ENCODE results near the gene CSMD2. TPM values are rescaled to one million over a fixed set of nuclear protein-coding genes. Genes with fewer than 3 reads are reported as not detected.

CSMD2 gene
- total and polyA plus RNA-seq, 2 of the 8 experiments (the other 6 are each of a cell fraction or from before 2014, with no cell fraction given), result 7.0 to 14.7 TPM

GRCh38 chr1:34052565-34052964, 112.5 kb downstream of the CSMD2 start:
- Histone ChIP-seq H4K5ac (ENCODE audit: insufficient read length, low read depth, low read length) (no peak overlapping the region), H3K4me3 (ENCODE audit: extremely low read depth in 1 of 4, insufficient read depth in 2 of 4, low read depth in 3 of 4, low read length in 4 of 4) (no peak overlapping the region), H3K36me3 (ENCODE audit: control insufficient read depth in 2 of 4, insufficient read depth in 4 of 4, low read length in 3 of 4) (peaks cover 0 to 14% (median 0%) of the 10 kb centered on the region in 4 experiments; a peak in 2 of 8 replicates), H3K56ac (replicated peaks; ENCODE audit: insufficient read length, low read depth, low read length) (no peak overlapping the region), H4K20me1 (replicated peaks in 1 of 2; ENCODE audit: control insufficient read depth in 1 of 2, insufficient read depth in 2 of 2, low read length in 2 of 2) (peaks cover 1 to 7% of the 10 kb centered on the region in 2 experiments), H2BK12ac (ENCODE audit: low read depth, low read length) (no peak overlapping the region), H3K9ac (replicated peaks in 1 of 4; ENCODE audit: extremely low read depth in 1 of 4, low read depth in 3 of 4, low read length in 3 of 4) (no peak overlapping the region; a peak in 1 of 7 replicates), H3K4me1 (replicated peaks in 1 of 4; ENCODE audit: control insufficient read depth in 3 of 4, insufficient read depth in 4 of 4, low read length in 3 of 4) (peaks cover 0 to 5% (median 1%) of the 10 kb centered on the region in 4 experiments; a peak in 5 of 7 replicates), H4K91ac (replicated peaks; ENCODE audit: insufficient read length, low read length) (no peak overlapping the region), H3K23ac (ENCODE audit: insufficient read length) (no peak overlapping the region), H3K4me2 (ENCODE audit: insufficient read depth in 1 of 2, low read depth in 2 of 2, low read length in 2 of 2) (no peak overlapping the region), H3K18ac (ENCODE audit: extremely low read depth, low read length) (no peak overlapping the region), H2AFZ (ENCODE audit: low read length) (no peak overlapping the region), H3K4ac (replicated peaks; ENCODE audit: insufficient read length, low read depth, low read length) (no peak overlapping the region), H2AK5ac (ENCODE audit: low read depth, low read length) (no peak overlapping the region), H2BK15ac (ENCODE audit: low read length) (no peak overlapping the region), H3K23me2 (ENCODE audit: low read depth, low read length) (no peaks in the 10 kb centered on the region), H2BK20ac (ENCODE audit: low read length) (no peak overlapping the region), H3K79me2 (ENCODE audit: control insufficient read depth in 1 of 2, insufficient read depth in 2 of 2, low read length in 2 of 2) (peaks cover 0 to 9% of the 10 kb centered on the region in 2 experiments; a peak in 2 of 4 replicates), H3K14ac (ENCODE audit: insufficient read length) (no peak overlapping the region), H3K9me3 (ENCODE audit: insufficient read depth in 2 of 2, low read depth in 1 of 2, low read length in 1 of 2) (peaks cover 11 to 13% of the 10 kb centered on the region in 2 experiments), H3K27ac (ENCODE audit: low read depth, low read length) (no peak overlapping the region), H3K79me1 (ENCODE audit: low read depth, low read length) (peaks cover 9% of the 10 kb centered on the region; the same call in 1 of the 2 replicates), H4K8ac (ENCODE audit: extremely low read depth, insufficient read depth, low read length) (no peak overlapping the region), H2BK120ac (replicated peaks; ENCODE audit: low read depth, low read length) (no peak overlapping the region), H2BK5ac (ENCODE audit: low read depth, low read length) (no peak overlapping the region), H3K27me3 (replicated peaks in 1 of 4; ENCODE audit: control insufficient read depth in 3 of 4, extremely low read depth in 1 of 4, insufficient read depth in 3 of 4, low read length in 3 of 4) (no peaks in the 10 kb centered on the region)
- no peak for FAIRE-seq
- DNase-seq (ENCODE audit: low read depth in 1 of 2, low spot score in 2 of 2), result no peak
- POLR2A ChIA-PET (ENCODE audit: partially characterized antibody), result no interaction called here
- TF ChIP-seq KDM5A (IDR thresholded peaks at IDR 0.05; ENCODE audit: low read length) (no peak), JUND (IDR thresholded peaks at IDR 0.05; ENCODE audit: low read length) (no peak), MAFK (IDR thresholded peaks at IDR 0.05; ENCODE audit: low read depth, low read length) (no peak), HDAC6 (IDR thresholded peaks at IDR 0.05; ENCODE audit: low read depth, low read length) (no peak), PHF8 (conservative IDR thresholded peaks at IDR 0.05; ENCODE audit: low read depth, low read length) (no peak), KDM1A (IDR thresholded peaks at IDR 0.05; ENCODE audit: borderline replicate concordance, low read length) (no peak)
- CTCF ChIA-PET (ENCODE audit: partially characterized antibody), result no interaction called here
- WGBS, 2 experiments (ENCODE audit: extremely low coverage in 1 of 2, insufficient coverage in 1 of 2, insufficient read length in 1 of 2, insufficient replicate concordance in 2 of 2, low coverage in 1 of 2, low lambda C conversion rate in 2 of 2, missing lambda C conversion rate in 1 of 2), result 94 to 100% methylated on average over 1 to 6 of the region's 6 CpGs
